Lung (tissue), 12 donors: ENCODE data around the gene NINL. TPM values are rescaled to one million over a fixed set of nuclear protein-coding genes. Genes with fewer than 3 reads are reported as not detected.

ENCODE experiments used
- ATAC-seq: fragments of 200-7000 bp; cut with Tn5 transposase; one replicate; pipeline ENCODE4 v1.9.1; 2020; ENCODE audit warnings: moderate number of reproducible peaks; ENCODE audit not compliant: insufficient read depth, low FRiP score
- DNase-seq, 3 donors: peaks; one replicate each; pipeline ENCODE4 v3.0.0-alpha.2; 2013 to 2017
- H3K27ac ChIP-seq, 2 donors: one replicate each; pipeline ENCODE4 v1.5.1; 2013; ENCODE audit warnings: mild to moderate bottlenecking in 2 of 2, moderate library complexity in 2 of 2, control low read depth in 1 of 2, inconsistent platforms in 1 of 2, low read depth in 1 of 2, low read length in 1 of 2
- H3K27me3 ChIP-seq, 3 donors: one replicate each; pipeline ENCODE4 v1.5.1; 2013; ENCODE audit warnings: low read length in 2 of 3; ENCODE audit not compliant: control insufficient read depth in 3 of 3, insufficient read depth in 3 of 3
- H3K36me3 ChIP-seq, 4 donors: one replicate each; pipeline ENCODE4 v1.5.1; 2013; ENCODE audit warnings: low read length in 4 of 4, mild to moderate bottlenecking in 1 of 4, moderate library complexity in 1 of 4; ENCODE audit not compliant: control insufficient read depth in 4 of 4, insufficient read depth in 4 of 4
- H3K4me1 ChIP-seq, 5 donors: one replicate each; pipeline ENCODE4 v1.5.1; 2013; ENCODE audit warnings: low read length in 5 of 5, mild to moderate bottlenecking in 2 of 5, moderate library complexity in 1 of 5; ENCODE audit not compliant: control insufficient read depth in 5 of 5, insufficient read depth in 5 of 5
- H3K4me3 ChIP-seq: one replicate; pipeline ENCODE4 v1.5.1; 2013; ENCODE audit warnings: mild to moderate bottlenecking, control low read depth, moderate library complexity
- H3K9ac ChIP-seq, 2 donors: one replicate each; pipeline ENCODE4 v1.5.1; 2013; ENCODE audit warnings: low read length in 2 of 2, control low read depth in 1 of 2; ENCODE audit not compliant: insufficient read depth in 1 of 2
- H3K9me3 ChIP-seq, 4 donors: one replicate each; pipeline ENCODE4 v1.5.1; 2013; ENCODE audit warnings: low read length in 3 of 4, mild to moderate bottlenecking in 1 of 4, moderate library complexity in 1 of 4; ENCODE audit not compliant: control insufficient read depth in 4 of 4, insufficient read depth in 3 of 4
- CTCF ChIP-seq: IDR thresholded peaks from 2 replicates; pipeline ENCODE4 v1.5.1; 2012; ENCODE audit warnings: mild to moderate bottlenecking; ENCODE audit errors: control extremely low read depth, extremely low read depth
- whole genome bisulfite sequencing, 2 donors: extraction: QIAGEN DNeasy Blood & Tissue Kit; methylation state at CpG; one replicate each; pipeline ENCODE4 v1.1.7; 2013; 5-methylcytosine and 5-hydroxymethylcytosine counted together
- polyA plus RNA-seq, 2 donors: library from polyadenylated mRNA; stranded (reverse); fragments of 200-250 nt; gene quantifications; one replicate each; pipeline ENCODE4 v1.2.1, GENCODE V29; 2013
- total RNA-seq, 2 donors: library from RNA; depleted of rRNA in 1 of 2; stranded (reverse); fragments of >200 nt in 1 of 2; gene quantifications; one replicate each; pipeline ENCODE4 v1.2.1, GENCODE V29; 2014 to 2021
- donor health status: control.
- donor health status: control.
- donor health status: Bipolar disorder and iron deficiency.
- donor health status: healthy.
- donor health status: DM: yes; HTN: yes; CAD: no.

The NINL gene
- total and polyA plus RNA-seq, 4 donors: 4.5 to 25.9 (median 12.0) TPM

- no peak for TF ChIP-seq CTCF
- Histone ChIP-seq H3K27me3 (no peaks in the 10 kb centered on the region), H3K4me3 (no peak overlapping the region), H3K9ac (no peak overlapping the region), H3K27ac (no peak overlapping the region), H3K36me3 (peaks cover 0 to 4% (median 1%) of the 10 kb centered on the region in 4 donors), H3K9me3 (no peaks in the 10 kb centered on the region), H3K4me1 (peaks cover 0 to 4% (median 0%) of the 10 kb centered on the region in 5 donors)
- no peak for ATAC-seq
- 40 to 53% methylated on average over 2 of the region's 2 CpGs for WGBS, 2 donors
- no peak for DNase-seq
Measured at GRCh38 chr20:25571240-25571639, 14.1 kb downstream of the NINL start.

GRCh38 chr20:25570148-25570530, 15.2 kb downstream of the NINL start:
- H3K9ac ChIP-seq: no peak overlapping the region
- DNase-seq (no peak), ATAC-seq (no peak)
- no peaks in the 10 kb centered on the region for H3K9me3 ChIP-seq
- no peak overlapping the region for H3K27ac ChIP-seq
- no peaks in the 10 kb centered on the region for H3K27me3 ChIP-seq
- H3K36me3 ChIP-seq: peaks cover 0 to 4% (median 1%) of the 10 kb centered on the region in 4 donors
- H3K4me3 ChIP-seq: no peak overlapping the region
- 90 to 93% methylated on average over 7 of the region's 7 CpGs for WGBS, 2 donors
- no peak for TF ChIP-seq CTCF
- peaks cover 0 to 4% (median 0%) of the 10 kb centered on the region in 5 donors for H3K4me1 ChIP-seq

- TF ChIP-seq CTCF: no peak
- Histone ChIP-seq H3K27ac (no peak overlapping the region), H3K27me3 (no peaks in the 10 kb centered on the region), H3K9me3 (peaks cover 0 to 3% (median 1%) of the 10 kb centered on the region in 4 donors), H3K9ac (no peak overlapping the region), H3K4me1 (peaks cover 0 to 4% (median 0%) of the 10 kb centered on the region in 5 donors), H3K36me3 (peaks cover 0 to 8% (median under 1%) of the 10 kb centered on the region in 4 donors), H3K4me3 (no peak overlapping the region)
- WGBS, 2 donors: 77 to 80% methylated on average over 2 of the region's 2 CpGs
- ATAC-seq (no peak), DNase-seq (no peak)
Measured at GRCh38 chr20:25567286-25567685, 18.0 kb downstream of the NINL start.

- peaks cover 0 to 4% (median 0%) of the 10 kb centered on the region in 5 donors for H3K4me1 ChIP-seq
- TF ChIP-seq CTCF: no peak
Measured at GRCh38 chr20:25566821-25567220, 18.5 kb downstream of the NINL start.

More at GRCh38 chr20:25566821-25567220, 18.5 kb downstream of the NINL start:
- peaks cover 0 to 8% (median under 1%) of the 10 kb centered on the region in 4 donors for H3K36me3 ChIP-seq
- 91 to 93% methylated on average over 2 of the region's 2 CpGs for WGBS, 2 donors
- peaks cover 0 to 3% (median 1%) of the 10 kb centered on the region in 4 donors for H3K9me3 ChIP-seq
- no peaks in the 10 kb centered on the region for H3K27me3 ChIP-seq
- H3K27ac ChIP-seq: no peak overlapping the region
- ATAC-seq: no peak
- no peak for DNase-seq
- H3K4me3 ChIP-seq: no peak overlapping the region
- no peak overlapping the region for H3K9ac ChIP-seq
